HG02970 (cell line): ENCODE measurements around the gene POGLUT2.

ENCODE experiments used
- ATAC-seq: cut with Tn5 transposase; IDR thresholded peaks from one replicate; pipeline ENCODE4 v1.9.1; 2021; ENCODE audit warnings: mild to moderate bottlenecking, moderate library complexity, moderate number of reproducible peaks; ENCODE audit not compliant: unreplicated experiment, low FRiP score

Gene POGLUT2

GRCh38 chr13:102798581-102799425 lies at the start of gene POGLUT2, which contains the start of gene BIVM:
TSS of gene POGLUT2 (minus strand) at chr13:102798976. CDS start at chr13:102798670, 306 bp downstream.
TSS of gene BIVM (plus strand) at chr13:102799119. CDS start at chr13:102807268, 8,149 bp downstream.
- ATAC-seq = peak; percentile 81

GRCh38 chr13:102847272-102848234 lies 48.8 kb upstream of the POGLUT2 start:
- ATAC-seq = no peak

DNA sequence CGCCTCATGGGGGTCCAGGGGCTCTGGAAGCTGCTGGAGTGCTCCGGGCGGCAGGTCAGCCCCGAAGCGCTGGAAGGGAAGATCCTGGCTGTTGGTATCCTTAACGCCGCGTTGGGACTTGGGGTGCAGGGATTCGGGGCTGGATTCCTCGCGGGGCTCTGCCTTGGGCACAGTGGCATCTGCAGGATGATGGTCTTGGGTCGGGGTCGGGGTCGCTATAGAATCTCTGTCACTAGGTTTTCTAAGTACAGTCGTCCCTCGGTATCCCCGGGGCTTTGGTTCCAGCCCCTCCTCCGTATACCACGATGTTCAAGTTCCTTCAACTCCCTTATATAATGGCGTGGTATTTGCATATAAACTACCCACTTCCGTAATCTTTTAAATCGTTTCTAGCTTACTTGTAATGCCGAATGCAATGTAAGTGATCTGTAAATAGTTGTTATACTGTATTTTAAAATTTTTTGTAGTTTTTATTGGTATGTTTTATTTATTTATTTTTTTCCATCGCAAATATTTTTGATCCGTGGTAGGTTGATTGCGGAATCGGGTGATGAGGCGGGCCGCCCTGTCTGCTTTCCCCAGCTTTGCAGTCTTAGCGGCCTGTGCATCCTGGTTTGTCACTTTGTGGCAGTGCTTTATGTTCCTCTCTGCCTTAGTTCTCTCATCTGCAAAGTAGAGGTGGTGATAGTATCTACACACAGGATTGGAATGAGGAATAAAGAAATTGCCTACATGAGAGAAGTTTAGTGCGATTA lies 47.7 kb upstream of the POGLUT2 start:
- peak; percentile 21 for ATAC-seq

GRCh38 chr13:102845630-102846260 lies 47.0 kb upstream of the POGLUT2 start, which contains the start of gene ERCC5:
TSS of gene ERCC5 (plus strand) at chr13:102846032. CDS start at chr13:102846267, 235 bp downstream.
- ATAC-seq = peak; percentile 87

DNA sequence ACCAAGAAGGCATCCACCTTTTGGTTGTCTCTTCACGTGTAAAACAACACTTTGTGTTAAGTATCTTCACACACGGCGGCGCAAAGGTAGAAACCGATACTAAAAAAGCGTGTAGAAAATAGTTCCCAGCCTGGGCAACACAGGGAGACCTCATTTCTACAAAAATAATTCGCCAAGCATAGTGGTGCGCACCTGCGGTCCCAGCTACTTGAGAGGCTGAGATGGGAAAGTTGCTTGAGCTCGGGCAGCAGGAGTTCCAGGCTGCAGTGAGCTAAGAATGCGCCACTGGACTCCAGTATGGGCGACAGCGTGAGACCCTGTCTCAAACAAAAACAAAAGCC lies 46.5 kb upstream of the POGLUT2 start:
- peak; percentile 19 for ATAC-seq

DNA sequence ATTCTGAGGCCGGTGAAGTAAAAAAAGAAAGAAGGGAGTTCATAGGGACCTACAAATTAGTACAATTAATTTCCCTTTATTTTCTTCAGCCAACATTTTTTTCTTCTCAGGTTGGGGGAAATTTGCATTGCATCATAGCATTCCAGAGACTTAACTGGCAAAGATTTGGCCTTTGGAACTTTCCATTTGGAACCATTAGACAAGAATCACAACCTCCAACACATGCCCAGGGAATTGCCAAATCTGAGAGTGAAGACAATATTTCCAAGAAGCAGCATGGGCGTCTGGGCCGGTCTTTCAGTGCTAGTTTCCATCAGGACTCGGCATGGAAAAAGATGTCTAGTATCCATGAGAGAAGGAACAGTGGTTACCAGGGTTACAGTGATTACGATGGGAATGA lies 40.7 kb upstream of the POGLUT2 start:
- no peak for ATAC-seq

- no peak for ATAC-seq
These were observed 40.2 kb upstream of the POGLUT2 start for GRCh38 chr13:102838982-102839381.

- ATAC-seq = no peak
These were observed 39.5 kb upstream of the POGLUT2 start for GRCh38 chr13:102838273-102838672.

DNA sequence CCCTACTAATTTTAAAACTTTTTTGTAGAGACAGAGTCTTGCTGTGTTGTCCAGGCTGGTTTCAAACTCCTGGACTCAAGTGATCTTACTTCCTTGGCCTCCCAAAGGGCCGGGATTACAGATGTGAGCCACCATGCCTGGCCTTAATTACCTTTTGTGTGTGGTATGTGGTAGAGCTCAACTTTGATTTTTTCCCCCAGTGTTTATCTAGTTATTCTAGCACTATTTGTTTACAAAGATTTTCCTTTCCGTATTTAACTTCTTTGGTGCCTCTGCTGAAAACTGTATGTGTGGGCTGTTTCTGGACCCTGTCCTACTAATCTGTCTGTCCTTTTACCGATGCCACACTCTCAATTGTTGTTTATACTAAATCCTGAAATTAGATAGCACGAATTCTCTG lies 37.7 kb upstream of the POGLUT2 start:
- no peak for ATAC-seq

GRCh38 chr13:102830646-102831045 lies 31.9 kb upstream of the POGLUT2 start:
- no peak for ATAC-seq

DNA sequence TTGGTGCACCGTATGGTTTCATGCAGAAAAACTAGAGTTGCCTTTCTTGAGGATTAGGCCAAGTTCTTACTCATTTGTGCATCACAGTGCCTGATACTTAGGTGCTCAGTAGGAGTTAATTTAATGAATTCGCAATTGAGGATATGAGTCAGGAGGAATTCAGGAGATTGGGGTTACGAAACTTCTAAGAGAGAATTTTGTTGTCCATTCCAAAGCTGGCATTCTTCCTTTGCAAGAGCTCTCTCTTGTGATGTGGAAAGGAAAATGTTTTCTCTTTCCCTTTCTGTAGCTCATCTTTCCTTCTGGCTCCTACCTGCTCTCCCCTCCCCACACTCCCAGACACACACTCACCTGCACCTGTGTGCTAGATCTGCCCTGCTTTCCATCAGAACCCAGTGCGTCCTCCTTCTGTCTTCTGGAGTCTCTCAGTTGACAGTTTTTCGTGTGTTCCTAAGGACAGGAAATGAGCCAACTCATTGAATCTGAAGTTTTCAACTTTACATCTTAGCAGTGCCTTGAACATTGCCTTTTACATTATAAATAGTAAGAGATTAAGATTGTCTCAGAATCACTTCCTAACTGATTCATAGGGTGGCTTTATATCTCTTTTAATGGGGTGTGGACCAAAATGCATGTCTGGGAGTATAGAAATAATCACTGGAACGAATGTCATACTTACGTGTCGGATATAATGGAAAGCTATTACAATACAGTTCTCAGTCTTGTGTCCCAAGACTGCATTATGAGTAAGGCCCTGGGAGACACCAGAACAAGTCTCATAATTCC lies 27.3 kb upstream of the POGLUT2 start:
- ATAC-seq = no peak

GRCh38 chr13:102825400-102825799 lies 26.6 kb upstream of the POGLUT2 start:
- no peak for ATAC-seq

GRCh38 chr13:102817907-102818306 lies 19.1 kb upstream of the POGLUT2 start:
- no peak for ATAC-seq

GRCh38 chr13:102817241-102817640 lies 18.5 kb upstream of the POGLUT2 start:
- ATAC-seq = no peak

DNA sequence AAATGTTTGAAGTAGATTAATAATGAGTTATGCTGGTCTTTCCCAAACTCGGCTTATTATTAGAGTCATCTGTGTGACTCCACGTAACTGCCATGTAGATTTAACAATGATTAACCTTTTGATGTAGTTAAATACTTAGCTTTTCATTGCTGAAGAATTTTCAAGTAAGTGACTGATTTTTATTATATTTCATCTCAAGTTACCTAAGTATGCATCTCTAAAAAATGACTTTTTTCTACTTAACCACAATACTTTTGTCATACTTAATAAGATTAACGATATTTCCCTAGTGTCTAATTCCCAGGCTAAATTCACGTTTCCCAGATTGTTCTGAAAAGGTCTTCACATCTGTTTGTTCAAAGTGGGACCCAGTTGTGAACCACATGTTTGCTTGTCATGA lies 17.9 kb upstream of the POGLUT2 start:
- ATAC-seq = no peak

DNA sequence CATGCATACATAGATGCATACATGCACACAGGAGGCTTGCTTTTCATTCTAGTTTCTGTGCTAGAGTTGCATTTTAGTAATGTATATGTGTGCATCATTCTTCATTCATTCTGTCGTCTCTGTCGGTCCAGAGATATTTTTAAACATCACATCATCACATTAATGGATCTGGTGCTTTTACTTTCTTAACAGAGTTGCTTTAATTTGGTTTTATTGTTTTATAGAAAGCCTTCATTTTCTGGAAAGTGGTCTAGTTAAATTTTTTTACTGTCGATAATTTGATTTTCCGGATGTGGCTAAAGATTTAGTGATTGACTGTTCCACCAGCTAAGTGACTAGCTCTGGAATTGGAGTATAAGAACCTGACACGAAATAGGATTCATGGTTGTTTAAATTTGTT lies 17.0 kb upstream of the POGLUT2 start:
- no peak for ATAC-seq

DNA sequence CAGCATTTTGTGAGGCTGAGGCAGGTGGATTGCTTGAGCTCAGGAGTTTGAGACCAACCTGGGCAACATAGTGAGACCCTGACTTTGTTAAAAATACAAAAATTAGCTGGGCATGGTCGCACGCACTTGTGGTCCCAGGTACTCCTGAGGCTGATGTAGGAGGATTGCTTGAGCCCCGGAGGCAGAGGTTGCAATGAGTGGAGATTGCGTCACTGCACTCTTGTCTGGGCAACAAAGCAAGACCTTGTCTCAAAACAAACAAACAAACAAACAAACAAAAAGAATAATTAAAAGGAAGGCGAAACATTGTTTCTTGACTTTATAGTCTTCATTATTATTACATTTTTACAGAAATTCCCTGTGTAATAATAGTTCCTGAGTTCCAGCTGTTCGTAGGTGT lies 16.0 kb upstream of the POGLUT2 start:
- ATAC-seq = no peak

GRCh38 chr13:102814025-102814607 lies 15.3 kb upstream of the POGLUT2 start:
- no peak for ATAC-seq
